RCC 7860 (cell line): ENCODE data around the gene CXCR4.

Source experiments
- DNase-seq: peaks from one replicate; pipeline ENCODE4 v3.0.0-alpha.2; 2015; ENCODE audit warnings: low spot score
- FAIRE-seq: peaks from 2 replicates; lab custom pipeline; 2012; peaks lifted over from hg19 to GRCh38; lab: Jason Lieb, UNC

Gene CXCR4

GRCh38 chr2:136131961-136132824, 14.2 kb upstream of the CXCR4 start:
- no peak for FAIRE-seq
- DNase-seq, result no peak

- DNase-seq, result no peak
- no peak for FAIRE-seq
Observed at GRCh38 chr2:136131484-136131960, 13.6 kb upstream of the CXCR4 start.

- no peak for FAIRE-seq
- no peak for DNase-seq
Observed at GRCh38 chr2:136130511-136130910, 12.6 kb upstream of the CXCR4 start.

- FAIRE-seq (no peak), DNase-seq (no peak)
Observed at GRCh38 chr2:136130045-136130444, 12.1 kb upstream of the CXCR4 start.

GRCh38 chr2:136129601-136130000, 11.7 kb upstream of the CXCR4 start:
- no peak for DNase-seq
- FAIRE-seq, result no peak

- no peak for DNase-seq
- FAIRE-seq, result no peak
Observed at GRCh38 chr2:136128905-136129304, 11.0 kb upstream of the CXCR4 start.

- FAIRE-seq (no peak), DNase-seq (no peak)
Observed at GRCh38 chr2:136128366-136128765, 10.4 kb upstream of the CXCR4 start.

GRCh38 chr2:136127356-136127755, 9.4 kb upstream of the CXCR4 start:
- no peak for FAIRE-seq
- no peak for DNase-seq

GRCh38 chr2:136126421-136126926, 8.5 kb upstream of the CXCR4 start:
- FAIRE-seq, result no peak
- DNase-seq, result no peak

GRCh38 chr2:136126021-136126420, 8.1 kb upstream of the CXCR4 start:
- no peak for DNase-seq
- FAIRE-seq, result no peak

- no peak for DNase-seq
Observed at GRCh38 chr2:136125236-136125635, 7.3 kb upstream of the CXCR4 start.

GRCh38 chr2:136124805-136125204, 6.9 kb upstream of the CXCR4 start:
- no peak for FAIRE-seq
- no peak for DNase-seq

More at GRCh38 chr2:136125236-136125635, 7.3 kb upstream of the CXCR4 start:
- FAIRE-seq, result no peak

- no peak for DNase-seq
- FAIRE-seq, result no peak
Observed at GRCh38 chr2:136122661-136123060, 4.7 kb upstream of the CXCR4 start.

GRCh38 chr2:136121204-136121910, 3.4 kb upstream of the CXCR4 start:
- DNase-seq, result no peak
- FAIRE-seq, result no peak

- no peak for DNase-seq
- FAIRE-seq, result no peak
Observed at GRCh38 chr2:136119717-136120675, 2.0 kb upstream of the CXCR4 start.

- FAIRE-seq, result no peak
- DNase-seq, result no peak
Observed at GRCh38 chr2:136118819-136119716, 1.1 kb upstream of the CXCR4 start.

GRCh38 chr2:136117391-136117841, 533 bp downstream of the CXCR4 start:
- FAIRE-seq (no peak), DNase-seq (no peak)

GRCh38 chr2:136116813-136117390, 1.0 kb downstream of the CXCR4 start:
- FAIRE-seq (no peak), DNase-seq (no peak)

GRCh38 chr2:136116151-136116812, 1.7 kb downstream of the CXCR4 start:
- DNase-seq (no peak), FAIRE-seq (no peak)
